Body of pancreas (tissue), 4 donors: ENCODE data around the gene FAM222A.

Experiments used
- CTCF ChIP-seq, 7 experiments: fragments of 450-650 bp in 4 of 7; fragments of 200-600 bp in 3 of 7; sonication (generic) in 3 of 7; IDR thresholded peaks; one replicate each; pipeline ENCODE4 v1.5.1; 2016 to 2019; ENCODE audit warnings: antibody characterized with exemption in 7 of 7
- POLR2A ChIP-seq, 3 donors: fragments of 450-650 bp; IDR thresholded peaks; one replicate each; pipeline ENCODE4 v1.6.1; 2016; ENCODE audit warnings: antibody characterized with exemption in 3 of 3, mild to moderate bottlenecking in 2 of 3

- TF ChIP-seq CTCF (IDR thresholded peaks at IDR 0.05) = no peak
- no peak for TF ChIP-seq POLR2A (IDR thresholded peaks at IDR 0.05)
These were observed 7.7 kb downstream of the FAM222A start for GRCh38 chr12:109721276-109721675.
